Central memory CD8-positive, alpha-beta T cell (primary cell): ENCODE results near the gene CKB.

Experiments
- ATAC-seq: fragments of 150-1000 bp; cut with Tn5 transposase; replicated peaks from 2 replicates; pipeline ENCODE4 v1.10.0; 2022; ENCODE audit warnings: mild to moderate bottlenecking, moderate FRiP score, moderate number of reproducible peaks; ENCODE audit not compliant: poor library complexity, severe bottlenecking; ENCODE audit errors: extremely low read depth
- DNase-seq, 2 donors: peaks; one replicate each; pipeline ENCODE4 v3.0.0; 2021; ENCODE audit warnings: low spot score in 2 of 2
- H3K27ac Mint-ChIP-seq: one replicate; pipeline ENCODE4 v1.8.0; 2022; ENCODE audit warnings: low read depth, mild to moderate bottlenecking, moderate library complexity, mixed read lengths
- H3K27me3 Mint-ChIP-seq: one replicate; pipeline ENCODE4 v1.8.0; 2022; ENCODE audit warnings: mixed read lengths
- H3K36me3 Mint-ChIP-seq: one replicate; pipeline ENCODE4 v1.8.0; 2022; ENCODE audit warnings: mild to moderate bottlenecking, moderate library complexity, mixed read lengths; ENCODE audit not compliant: insufficient read depth
- H3K4me1 Mint-ChIP-seq: one replicate; pipeline ENCODE4 v1.8.0; 2022; ENCODE audit warnings: mixed read lengths
- H3K4me3 Mint-ChIP-seq: one replicate; pipeline ENCODE4 v1.8.0; 2022; ENCODE audit warnings: mild to moderate bottlenecking, moderate library complexity, mixed read lengths
- H3K9me3 Mint-ChIP-seq: one replicate; pipeline ENCODE4 v1.8.0; 2022; ENCODE audit warnings: mixed read lengths

The CKB gene

GRCh38 chr14:103483600-103483999 lies 39.0 kb downstream of the CKB start:
- Mint-ChIP-seq H3K27ac (no peak overlapping the region), H3K9me3 (no peaks in the 10 kb centered on the region), H3K4me3 (no peak overlapping the region), H3K36me3 (peaks cover 48% of the 10 kb centered on the region), H3K4me1 (peaks cover 7% of the 10 kb centered on the region), H3K27me3 (no peaks in the 10 kb centered on the region)
- ATAC-seq (no peak), DNase-seq (no peak)

GRCh38 chr14:103480595-103480994 lies 42.0 kb downstream of the CKB start:
- Mint-ChIP-seq H3K27ac (peak overlapping the region; percentile 2), H3K4me1 (peaks cover 7% of the 10 kb centered on the region), H3K36me3 (peaks cover 56% of the 10 kb centered on the region), H3K4me3 (no peak overlapping the region), H3K9me3 (no peaks in the 10 kb centered on the region), H3K27me3 (no peaks in the 10 kb centered on the region)
- ATAC-seq: peak; percentile 67
- no peak for DNase-seq

GRCh38 chr14:103476631-103477030 lies 46.0 kb downstream of the CKB start:
- peaks cover 59% of the 10 kb centered on the region for H3K36me3 Mint-ChIP-seq
- DNase-seq: no peak
- no peaks in the 10 kb centered on the region for H3K9me3 Mint-ChIP-seq
- H3K27ac Mint-ChIP-seq: no peak overlapping the region
- ATAC-seq: no peak
- peaks cover 7% of the 10 kb centered on the region for H3K4me1 Mint-ChIP-seq
- no peak overlapping the region for H3K4me3 Mint-ChIP-seq
- H3K27me3 Mint-ChIP-seq: no peaks in the 10 kb centered on the region

- H3K27ac Mint-ChIP-seq: no peak overlapping the region
- peaks cover 58% of the 10 kb centered on the region for H3K36me3 Mint-ChIP-seq
- no peaks in the 10 kb centered on the region for H3K27me3 Mint-ChIP-seq
- no peak overlapping the region for H3K4me3 Mint-ChIP-seq
- ATAC-seq (no peak), DNase-seq (no peak)
- no peaks in the 10 kb centered on the region for H3K9me3 Mint-ChIP-seq
- H3K4me1 Mint-ChIP-seq: peaks cover 7% of the 10 kb centered on the region
Measured at GRCh38 chr14:103476065-103476464, 46.6 kb downstream of the CKB start.

- Mint-ChIP-seq H3K27me3 (no peaks in the 10 kb centered on the region), H3K9me3 (no peaks in the 10 kb centered on the region), H3K4me3 (no peak overlapping the region), H3K27ac (no peak overlapping the region), H3K4me1 (no peaks in the 10 kb centered on the region), H3K36me3 (peaks cover 63% of the 10 kb centered on the region)
- DNase-seq (no peak), ATAC-seq (no peak)
Measured at GRCh38 chr14:103474893-103475292, 47.7 kb downstream of the CKB start.

GRCh38 chr14:103472939-103473338 lies 49.7 kb downstream of the CKB start:
- no peaks in the 10 kb centered on the region for H3K27me3 Mint-ChIP-seq
- no peaks in the 10 kb centered on the region for H3K4me1 Mint-ChIP-seq
- no peak overlapping the region for H3K4me3 Mint-ChIP-seq
- peak overlapping the region; percentile 17 for H3K27ac Mint-ChIP-seq
- H3K36me3 Mint-ChIP-seq: peaks cover 68% of the 10 kb centered on the region
- ATAC-seq (no peak), DNase-seq (no peak)
- no peaks in the 10 kb centered on the region for H3K9me3 Mint-ChIP-seq
